Subcutaneous abdominal adipose tissue (tissue), 5 donors: Measurements from ENCODE around the gene MEG3.

Source experiments
- H3K27ac ChIP-seq: one replicate; pipeline ENCODE4 v1.7.0; 2013; ENCODE audit warnings: low read depth, mild to moderate bottlenecking, inconsistent platforms, low read length, moderate library complexity
- H3K27me3 ChIP-seq, 5 donors: one replicate each; pipeline ENCODE4 v1.7.0; 2013; ENCODE audit warnings: low read length in 5 of 5, inconsistent platforms in 1 of 5; ENCODE audit not compliant: control insufficient read depth in 5 of 5, insufficient read depth in 4 of 5
- H3K36me3 ChIP-seq, 5 donors: one replicate each; pipeline ENCODE4 v1.7.0; 2013; ENCODE audit warnings: low read length in 5 of 5; ENCODE audit not compliant: control insufficient read depth in 5 of 5, insufficient read depth in 5 of 5
- H3K4me1 ChIP-seq, 5 donors: one replicate each; pipeline ENCODE4 v1.7.0; 2013; ENCODE audit warnings: low read length in 5 of 5, mild to moderate bottlenecking in 3 of 5, moderate library complexity in 1 of 5; ENCODE audit not compliant: control insufficient read depth in 5 of 5, insufficient read depth in 5 of 5
- H3K4me3 ChIP-seq, 5 donors: one replicate each; pipeline ENCODE4 v1.7.0; 2013; ENCODE audit warnings: low read length in 5 of 5, low read depth in 1 of 5
- H3K9ac ChIP-seq, 5 donors: one replicate each; pipeline ENCODE4 v1.7.0; 2013; ENCODE audit warnings: low read length in 5 of 5, mild to moderate bottlenecking in 4 of 5, moderate library complexity in 3 of 5
- H3K9me3 ChIP-seq, 5 donors: one replicate each; pipeline ENCODE4 v1.7.0; 2013; ENCODE audit warnings: low read length in 5 of 5; ENCODE audit not compliant: control insufficient read depth in 5 of 5
- donor health status: healthy.
- donor health status: healthy.
- donor health status: healthy.
- donor health status: healthy.
- donor health status: healthy.

The MEG3 gene

DNA sequence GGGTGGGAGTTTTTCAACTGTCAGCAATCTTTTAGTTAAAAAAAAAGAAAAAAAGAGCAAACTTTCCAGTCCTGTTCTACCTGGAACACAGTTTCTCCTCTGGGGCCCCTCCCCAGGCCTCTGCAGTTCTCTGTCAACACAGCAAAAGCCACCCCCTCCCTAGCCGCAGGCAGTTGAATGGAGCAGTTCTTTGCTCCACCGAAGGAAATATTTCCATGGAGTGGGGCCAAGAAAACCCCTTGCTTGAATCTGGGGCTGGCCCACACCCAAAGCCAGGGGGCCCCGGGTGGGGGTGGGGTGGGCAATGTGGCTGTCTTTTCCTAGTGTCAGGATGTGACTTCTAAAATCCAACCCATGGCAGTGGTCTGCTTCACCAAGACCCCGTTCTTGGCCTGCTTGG lies 5.0 kb upstream of the MEG3 start:
- no peak overlapping the region for H3K9ac ChIP-seq
- H3K9me3 ChIP-seq = no peaks in the 10 kb centered on the region
- peaks cover 0 to 13% (median 0%) of the 10 kb centered on the region in 5 donors for H3K4me1 ChIP-seq
- H3K27me3 ChIP-seq = peaks cover 8 to 13% (median 9%) of the 10 kb centered on the region in 5 donors
- no peaks in the 10 kb centered on the region for H3K36me3 ChIP-seq
- H3K4me3 ChIP-seq = no peak overlapping the region
- H3K27ac ChIP-seq = no peak overlapping the region

DNA sequence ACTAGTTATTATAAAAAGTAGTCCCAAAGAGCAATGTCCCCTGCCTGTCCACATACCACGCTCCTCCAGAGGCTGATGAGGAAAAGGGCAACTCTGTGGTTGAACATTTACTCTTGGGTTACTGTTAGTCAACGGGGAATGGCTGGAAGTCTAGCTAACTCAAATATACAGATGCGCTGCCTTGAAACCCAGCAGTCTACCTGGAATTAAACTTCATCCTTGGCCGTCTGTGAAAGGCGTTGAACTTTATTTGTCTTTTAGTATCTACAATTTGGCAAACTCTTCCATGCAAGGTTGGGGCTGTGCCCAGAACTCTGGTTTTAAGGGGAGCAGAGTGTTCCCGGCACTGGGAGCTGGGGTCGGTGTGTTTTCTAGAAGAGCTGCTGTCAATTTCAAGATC lies 3.9 kb upstream of the MEG3 start:
- Histone ChIP-seq H3K27me3 (peaks cover 8 to 20% (median 18%) of the 10 kb centered on the region in 5 donors), H3K36me3 (no peaks in the 10 kb centered on the region), H3K4me1 (peaks cover 0 to 16% (median 0%) of the 10 kb centered on the region in 5 donors), H3K9ac (no peak overlapping the region), H3K27ac (no peak overlapping the region), H3K9me3 (peaks cover 0 to 2% (median 0%) of the 10 kb centered on the region in 5 donors), H3K4me3 (no peak overlapping the region)

DNA sequence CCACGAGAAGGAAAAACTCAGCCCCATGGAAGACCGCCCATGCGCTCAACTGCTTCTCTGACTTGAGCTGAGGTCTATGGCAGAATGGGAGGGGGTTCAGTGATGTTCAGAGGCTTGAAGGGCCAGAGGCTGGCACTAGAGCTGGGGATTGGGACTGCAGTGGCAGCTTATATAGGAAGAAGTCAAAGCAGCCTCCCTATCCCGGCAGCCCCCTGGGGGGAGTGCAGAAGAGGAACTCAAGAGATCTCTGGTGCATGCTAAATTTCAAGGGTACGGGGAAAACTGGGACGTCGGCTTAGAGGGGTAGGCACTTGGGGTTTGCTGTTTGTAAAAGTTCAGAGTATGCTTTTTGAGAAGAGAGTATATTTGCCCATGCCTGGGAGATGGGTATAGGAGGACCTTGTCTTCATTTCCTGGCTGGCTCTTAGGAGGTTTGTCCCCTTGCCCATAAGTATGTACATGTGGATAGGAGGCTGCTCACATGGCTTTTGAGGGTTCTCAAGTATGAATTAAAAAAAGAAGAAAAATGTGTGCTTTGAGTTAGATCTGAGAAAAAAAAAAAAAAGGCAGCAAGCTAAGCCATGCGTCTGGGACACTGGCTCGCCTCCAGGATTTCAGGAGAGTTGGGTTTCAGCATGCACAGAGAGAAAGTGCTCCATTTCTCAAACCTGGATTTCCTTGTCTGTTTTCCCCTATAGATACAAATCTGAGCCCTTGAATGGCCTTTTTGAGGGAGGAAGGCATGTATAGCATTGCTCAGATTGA lies 3.2 kb upstream of the MEG3 start:
- no peaks in the 10 kb centered on the region for H3K36me3 ChIP-seq
- H3K9me3 ChIP-seq = peaks cover 0 to 2% (median 0%) of the 10 kb centered on the region in 5 donors
- no peak overlapping the region for H3K27ac ChIP-seq
- H3K27me3 ChIP-seq = peaks cover 11 to 25% (median 22%) of the 10 kb centered on the region in 5 donors
- no peak overlapping the region for H3K4me3 ChIP-seq
- no peak overlapping the region for H3K9ac ChIP-seq
- H3K4me1 ChIP-seq = peaks cover 0 to 16% (median 3%) of the 10 kb centered on the region in 5 donors

DNA sequence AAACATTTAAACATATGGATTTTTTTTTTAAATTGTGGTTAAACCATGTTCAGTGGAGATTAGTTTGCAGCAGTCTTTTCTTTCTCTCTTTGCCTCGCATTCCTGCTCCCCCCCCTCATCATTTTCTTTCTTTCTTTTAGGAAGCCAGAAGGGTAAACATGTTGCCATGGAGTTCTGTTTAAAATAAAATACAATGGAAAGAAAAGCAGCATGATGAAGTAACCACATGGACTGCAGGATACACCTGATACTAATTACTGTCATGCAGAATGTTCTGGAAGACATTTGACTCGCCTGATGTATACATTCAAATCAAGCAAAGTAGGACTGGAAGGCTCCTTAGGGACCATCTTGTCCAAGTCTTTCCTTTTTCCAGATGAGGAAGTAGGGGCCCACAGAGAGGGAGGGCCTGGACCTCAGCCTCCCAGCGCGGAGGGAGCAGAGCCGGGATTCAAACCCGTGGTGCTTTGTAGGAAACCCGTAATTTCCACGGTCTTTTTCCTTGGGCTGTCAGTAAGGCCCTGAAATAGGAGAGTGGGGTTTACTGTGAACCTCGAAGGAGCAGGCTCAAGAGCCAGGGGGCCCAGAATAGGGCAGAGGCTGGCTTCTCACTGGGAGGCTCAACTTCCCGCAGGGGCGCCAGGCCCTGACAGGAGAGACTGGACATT lies 2.4 kb upstream of the MEG3 start:
- H3K9me3 ChIP-seq = peaks cover 0 to 6% (median 0%) of the 10 kb centered on the region in 5 donors
- H3K9ac ChIP-seq = no peak overlapping the region
- peak overlapping the region in 1 of 5 donors; percentile 16 for H3K4me3 ChIP-seq
- peaks cover 15 to 29% (median 23%) of the 10 kb centered on the region in 5 donors for H3K27me3 ChIP-seq
- no peak overlapping the region for H3K27ac ChIP-seq
- no peaks in the 10 kb centered on the region for H3K36me3 ChIP-seq
- peaks cover 0 to 16% (median 3%) of the 10 kb centered on the region in 5 donors for H3K4me1 ChIP-seq

DNA sequence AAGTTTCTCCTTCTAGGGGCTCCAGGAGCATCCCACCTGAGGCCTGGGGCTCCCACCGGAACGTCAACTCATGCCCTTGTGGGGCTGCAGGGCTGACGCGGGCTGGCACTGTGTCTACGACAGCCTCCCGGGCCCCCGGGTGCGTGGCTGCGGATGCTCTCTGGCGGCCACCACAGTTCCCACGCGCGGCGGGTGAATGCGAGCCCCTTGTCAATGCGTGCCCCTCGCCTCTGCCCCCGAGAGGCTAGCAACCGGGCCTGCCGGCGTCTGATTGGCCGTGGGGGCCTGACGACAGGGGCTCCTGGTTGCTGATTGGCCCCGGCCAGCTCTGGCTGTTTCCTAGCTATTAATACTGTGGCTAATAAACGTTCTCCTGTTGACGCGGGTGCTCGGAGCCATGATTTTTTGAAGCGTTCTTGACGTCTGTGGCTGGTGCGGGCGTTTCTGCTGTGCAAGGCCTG lies 1.8 kb upstream of the MEG3 start:
- H3K27me3 ChIP-seq = peaks cover 15 to 34% (median 24%) of the 10 kb centered on the region in 5 donors
- H3K4me3 ChIP-seq = peak overlapping the region in 1 of 5 donors; percentile 16
- H3K9ac ChIP-seq = no peak overlapping the region
- H3K4me1 ChIP-seq = peaks cover 0 to 16% (median 3%) of the 10 kb centered on the region in 5 donors
- H3K9me3 ChIP-seq = peaks cover 0 to 6% (median 0%) of the 10 kb centered on the region in 5 donors
- H3K27ac ChIP-seq = no peak overlapping the region
- H3K36me3 ChIP-seq = no peaks in the 10 kb centered on the region

DNA sequence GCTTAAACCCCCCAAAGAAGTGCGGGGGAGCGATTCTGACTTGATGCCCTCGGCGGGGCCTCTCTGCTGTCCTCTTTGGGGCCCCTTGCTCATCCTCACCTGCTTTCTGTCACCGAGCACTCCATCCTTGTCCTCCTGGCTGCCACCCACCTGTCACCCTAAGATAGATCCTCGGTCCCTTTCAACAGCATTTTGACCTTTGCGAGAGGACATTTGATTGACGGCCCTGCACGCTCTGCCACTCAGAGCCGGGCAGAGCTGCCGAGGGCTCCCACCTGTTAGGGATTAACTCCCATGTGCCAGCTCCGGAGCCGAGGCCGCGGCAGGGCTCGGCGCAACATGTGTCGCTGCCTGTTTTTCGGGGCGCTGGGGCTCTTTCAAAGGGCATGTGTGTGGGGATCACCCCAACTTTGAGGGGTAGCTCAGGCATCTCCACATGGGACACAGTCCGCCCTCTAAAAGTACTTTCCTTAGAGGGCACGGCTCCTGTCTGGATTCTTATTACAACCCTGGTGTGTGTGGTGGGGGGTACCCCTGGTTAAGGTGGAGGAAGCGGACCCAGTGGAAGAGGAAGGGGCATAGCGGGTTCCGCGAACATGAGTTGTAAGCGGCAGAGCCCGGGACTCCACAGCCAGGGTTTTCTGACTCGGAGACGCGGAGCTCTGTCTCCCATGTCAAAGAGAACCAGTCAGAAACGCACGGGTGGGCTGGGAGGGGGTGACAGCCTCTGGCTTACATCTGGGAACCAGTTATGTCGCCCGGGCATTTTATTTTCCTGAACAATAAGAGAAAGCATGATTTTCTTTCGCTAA lies 811 bp upstream of the MEG3 start:
- Histone ChIP-seq H3K4me3 (peak overlapping the region in 2 of 5 donors; percentile 56 to 63), H3K4me1 (peaks cover 0 to 16% (median 3%) of the 10 kb centered on the region in 5 donors), H3K9me3 (peaks cover 0 to 6% (median 0%) of the 10 kb centered on the region in 5 donors), H3K36me3 (no peaks in the 10 kb centered on the region), H3K27ac (no peak overlapping the region), H3K9ac (no peak overlapping the region), H3K27me3 (peaks cover 20 to 37% (median 28%) of the 10 kb centered on the region in 5 donors)

DNA sequence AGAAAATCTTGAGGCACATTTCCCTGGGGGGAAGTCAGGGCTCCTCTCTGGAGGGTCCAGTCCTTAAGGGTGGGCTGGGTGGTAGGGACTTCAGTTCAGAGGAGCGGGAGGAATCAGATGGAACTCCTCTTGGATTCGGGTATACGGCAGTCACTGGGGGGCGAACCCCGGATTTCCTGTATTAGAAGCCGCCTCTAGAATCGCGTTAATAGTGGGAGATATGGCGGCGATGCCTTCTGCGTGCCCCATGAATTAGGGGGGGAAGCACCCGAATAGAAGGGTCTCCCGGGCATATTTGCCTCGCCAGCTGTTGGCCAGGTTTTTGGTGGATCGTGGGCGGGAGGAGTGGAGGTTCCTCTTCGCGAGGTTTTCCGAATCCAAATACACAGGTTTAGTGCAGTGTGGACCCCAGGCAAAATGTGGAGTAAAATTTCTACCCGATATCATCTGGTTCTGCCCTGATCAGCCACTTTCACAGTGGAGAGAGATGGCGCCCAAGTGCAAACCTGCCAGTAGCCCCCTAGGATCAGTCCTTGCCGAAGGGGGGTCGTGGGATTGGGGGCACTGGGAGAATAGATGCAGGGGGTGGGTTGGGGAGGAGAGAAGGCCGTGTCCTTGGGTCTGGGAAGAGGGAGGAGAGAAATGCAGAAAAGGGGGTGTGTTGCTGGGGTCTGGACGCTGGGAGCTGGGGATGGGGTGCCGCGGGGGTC lies 628 bp downstream of the MEG3 start:
- H3K9ac ChIP-seq = peak overlapping the region in 2 of 5 donors; percentile 19 to 30
- no peaks in the 10 kb centered on the region for H3K36me3 ChIP-seq
- peak overlapping the region in 4 of 5 donors; percentile 51 to 63 (median 58) for H3K4me3 ChIP-seq
- peaks cover 20 to 37% (median 26%) of the 10 kb centered on the region in 5 donors for H3K27me3 ChIP-seq
- H3K27ac ChIP-seq = no peak overlapping the region
- H3K4me1 ChIP-seq = peaks cover 0 to 16% (median 3%) of the 10 kb centered on the region in 5 donors
- peaks cover 0 to 6% (median 0%) of the 10 kb centered on the region in 5 donors for H3K9me3 ChIP-seq

DNA sequence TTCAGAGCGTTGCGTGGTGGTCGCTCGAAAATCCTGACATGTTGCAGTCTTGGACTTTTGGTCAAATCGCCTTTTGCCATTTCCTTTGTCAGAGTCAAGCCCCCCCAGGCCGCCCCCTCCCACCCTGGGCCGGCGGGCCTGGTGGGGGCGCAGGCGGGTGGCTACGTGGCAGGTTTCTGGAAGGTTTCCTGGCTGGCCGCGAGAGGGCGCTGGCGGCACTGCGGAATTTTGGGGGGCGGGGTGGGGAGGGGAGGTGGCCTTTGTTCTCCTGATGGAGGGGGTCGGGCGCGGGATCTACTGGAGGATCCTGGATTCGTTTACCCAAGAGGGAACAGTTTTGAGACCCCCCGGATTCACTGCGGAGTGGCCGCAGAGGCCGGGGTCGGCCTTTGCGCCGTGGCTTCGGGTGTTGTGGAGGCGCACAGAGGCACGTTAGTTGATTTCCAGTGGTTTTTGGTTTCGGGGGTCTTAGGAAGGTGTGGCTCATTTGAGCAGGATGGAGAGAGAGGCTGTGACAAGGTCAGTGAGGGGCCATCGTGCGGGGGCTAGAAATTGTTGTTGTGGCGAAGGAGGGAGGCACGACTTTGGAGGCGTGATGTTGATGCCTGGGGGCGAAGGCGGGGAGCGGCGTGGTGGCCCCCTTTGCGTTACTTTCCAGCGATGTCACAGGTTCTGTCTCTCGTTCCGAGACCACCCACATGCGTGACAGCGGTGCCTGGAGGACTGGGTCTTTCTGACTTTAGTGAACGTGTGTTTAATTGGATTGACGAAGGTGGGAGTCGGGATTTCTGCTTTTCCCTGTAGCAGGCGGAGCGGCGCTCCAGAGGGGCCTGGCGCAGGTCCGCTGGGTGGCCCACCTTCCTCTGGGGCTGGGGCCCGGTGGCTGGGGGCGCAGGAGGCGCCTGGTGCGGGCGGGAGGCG lies 1.4 kb downstream of the MEG3 start:
- H3K27me3 ChIP-seq = peaks cover 20 to 37% (median 26%) of the 10 kb centered on the region in 5 donors
- no peak overlapping the region for H3K9ac ChIP-seq
- peak overlapping the region; percentile 15 to 63 (median 56) for H3K4me3 ChIP-seq
- H3K4me1 ChIP-seq = peaks cover 0 to 16% (median 3%) of the 10 kb centered on the region in 5 donors
- peaks cover 0 to 6% (median 0%) of the 10 kb centered on the region in 5 donors for H3K9me3 ChIP-seq
- no peaks in the 10 kb centered on the region for H3K36me3 ChIP-seq
- H3K27ac ChIP-seq = no peak overlapping the region
